ENCODE data around the gene RAB10. TPM values are rescaled to one million over a fixed set of nuclear protein-coding genes. Genes with fewer than 3 reads are reported as not detected.

The RAB10 gene
- total RNA-seq, 1 donor from 2014 or later, result 112 TPM

- Mint-ChIP-seq H3K36me3 (ENCODE audit: low read depth) (no peaks in the 10 kb centered on the region), H3K27ac (ENCODE audit: unreplicated experiment) (peak overlapping the region; percentile 98), H3K27me3 (ENCODE audit: low read depth) (no peaks in the 10 kb centered on the region), H3K4me1 (peaks cover 26% of the 10 kb centered on the region), H3K4me3 (peak overlapping the region; percentile 96), H3K9me3 (no peaks in the 10 kb centered on the region)
- no peak for DNase-seq (ENCODE audit: low read depth, low spot score)
- no peak for TF ChIP-seq CTCF (conservative IDR thresholded peaks at IDR 0.05)
Measured at GRCh38 chr2:26033270-26033817, 540 bp upstream of the RAB10 start.

GRCh38 chr2:26034637-26034992 is 731 bp downstream of the RAB10 start:
- Mint-ChIP-seq H3K9me3 (no peaks in the 10 kb centered on the region), H3K4me1 (peaks cover 26% of the 10 kb centered on the region), H3K27me3 (ENCODE audit: low read depth) (no peaks in the 10 kb centered on the region), H3K36me3 (ENCODE audit: low read depth) (no peaks in the 10 kb centered on the region), H3K27ac (ENCODE audit: unreplicated experiment) (peak overlapping the region; percentile 89), H3K4me3 (peak overlapping the region; percentile 96)
- DNase-seq (ENCODE audit: low read depth, low spot score), result no peak
- TF ChIP-seq CTCF (conservative IDR thresholded peaks at IDR 0.05), result no peak

GRCh38 chr2:26035090-26035743 is 1.3 kb downstream of the RAB10 start:
- peaks cover 27% of the 10 kb centered on the region for H3K4me1 Mint-ChIP-seq
- no peak for TF ChIP-seq CTCF (conservative IDR thresholded peaks at IDR 0.05)
- no peaks in the 10 kb centered on the region for H3K27me3 Mint-ChIP-seq (ENCODE audit: low read depth)
- H3K9me3 Mint-ChIP-seq, result no peaks in the 10 kb centered on the region
- no peaks in the 10 kb centered on the region for H3K36me3 Mint-ChIP-seq (ENCODE audit: low read depth)
- no peak for DNase-seq (ENCODE audit: low read depth, low spot score)
- peak overlapping the region; percentile 96 for H3K4me3 Mint-ChIP-seq
- H3K27ac Mint-ChIP-seq (ENCODE audit: unreplicated experiment), result peak overlapping the region; percentile 89

- no peak for TF ChIP-seq CTCF (conservative IDR thresholded peaks at IDR 0.05)
- Mint-ChIP-seq H3K9me3 (no peaks in the 10 kb centered on the region), H3K4me1 (peaks cover 29% of the 10 kb centered on the region), H3K36me3 (ENCODE audit: low read depth) (peaks cover 7% of the 10 kb centered on the region), H3K4me3 (no peak overlapping the region), H3K27ac (ENCODE audit: unreplicated experiment) (no peak overlapping the region), H3K27me3 (ENCODE audit: low read depth) (no peaks in the 10 kb centered on the region)
- DNase-seq (ENCODE audit: low read depth, low spot score), result no peak
Measured at GRCh38 chr2:26039603-26040323, 5.9 kb downstream of the RAB10 start.

GRCh38 chr2:26043109-26043508 is 9.2 kb downstream of the RAB10 start:
- Mint-ChIP-seq H3K4me1 (peaks cover 14% of the 10 kb centered on the region), H3K27ac (ENCODE audit: unreplicated experiment) (no peak overlapping the region), H3K36me3 (ENCODE audit: low read depth) (peaks cover 16% of the 10 kb centered on the region), H3K27me3 (ENCODE audit: low read depth) (no peaks in the 10 kb centered on the region), H3K9me3 (no peaks in the 10 kb centered on the region), H3K4me3 (no peak overlapping the region)
- DNase-seq (ENCODE audit: low read depth, low spot score), result no peak
- no peak for TF ChIP-seq CTCF (conservative IDR thresholded peaks at IDR 0.05)
